Amniotic epithelial cell (primary cell): ENCODE results near the gene PRIMA1.

Experiments used
- DNase-seq: peaks from one replicate; pipeline ENCODE4 v3.0.0-alpha.2; 2010; ENCODE audit warnings: low read depth

Gene PRIMA1

DNA sequence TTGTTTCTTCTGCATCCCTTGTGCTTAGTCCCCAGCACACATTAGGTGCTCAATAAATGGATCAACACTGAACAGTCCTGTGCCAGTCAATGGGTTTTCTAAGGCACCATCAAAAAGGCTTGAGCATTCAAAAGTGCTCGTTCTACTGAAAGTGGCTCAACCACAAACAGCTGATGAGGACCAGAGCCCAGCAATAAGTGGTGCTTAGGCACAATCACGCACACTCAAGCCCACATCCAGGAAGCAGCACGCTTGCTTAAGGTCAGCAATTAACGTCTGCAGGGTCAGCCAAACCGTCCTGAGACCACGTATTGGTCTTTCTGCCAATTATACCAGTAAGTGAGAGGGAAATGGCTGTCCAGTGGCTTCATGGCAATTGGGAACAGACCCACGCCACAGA is 56.5 kb downstream of the PRIMA1 start:
- no peak for DNase-seq

DNA sequence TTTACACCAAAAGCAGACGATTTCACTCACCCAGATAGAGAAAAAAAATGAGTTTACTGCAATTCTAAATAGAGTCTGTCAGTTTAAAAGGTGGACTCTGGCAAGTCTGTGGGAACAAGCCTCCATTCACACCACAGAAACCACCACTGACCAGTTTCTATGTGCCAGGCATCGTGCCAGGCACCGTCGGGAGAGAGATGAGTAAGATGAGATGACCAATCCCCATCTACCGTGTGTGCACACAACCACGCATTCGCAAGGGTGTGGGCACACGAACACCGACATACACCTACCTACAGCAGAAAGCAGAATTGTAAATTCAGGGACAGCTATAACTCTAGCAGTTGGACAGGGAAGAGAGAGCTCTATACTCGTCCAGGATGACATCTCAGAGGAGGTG is 58.3 kb downstream of the PRIMA1 start:
- no peak for DNase-seq

DNA sequence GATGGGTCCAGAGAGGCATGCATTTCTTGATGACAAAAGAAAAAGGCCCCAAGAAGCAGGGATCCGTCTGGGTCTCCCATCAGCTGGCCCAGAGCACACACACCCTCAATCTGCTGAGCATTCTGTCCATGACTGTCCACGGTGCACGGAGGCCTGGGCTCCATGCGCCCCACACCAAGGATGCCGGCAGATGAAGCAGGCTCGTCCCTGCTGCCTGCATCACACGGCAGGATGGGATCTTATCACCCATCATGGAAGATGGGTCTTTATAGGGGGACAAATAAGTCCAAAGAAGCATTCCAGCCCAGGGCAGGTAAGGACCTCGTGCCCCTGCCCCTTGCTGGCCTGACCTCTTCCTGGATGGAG is 59.7 kb downstream of the PRIMA1 start:
- DNase-seq = no peak

DNA sequence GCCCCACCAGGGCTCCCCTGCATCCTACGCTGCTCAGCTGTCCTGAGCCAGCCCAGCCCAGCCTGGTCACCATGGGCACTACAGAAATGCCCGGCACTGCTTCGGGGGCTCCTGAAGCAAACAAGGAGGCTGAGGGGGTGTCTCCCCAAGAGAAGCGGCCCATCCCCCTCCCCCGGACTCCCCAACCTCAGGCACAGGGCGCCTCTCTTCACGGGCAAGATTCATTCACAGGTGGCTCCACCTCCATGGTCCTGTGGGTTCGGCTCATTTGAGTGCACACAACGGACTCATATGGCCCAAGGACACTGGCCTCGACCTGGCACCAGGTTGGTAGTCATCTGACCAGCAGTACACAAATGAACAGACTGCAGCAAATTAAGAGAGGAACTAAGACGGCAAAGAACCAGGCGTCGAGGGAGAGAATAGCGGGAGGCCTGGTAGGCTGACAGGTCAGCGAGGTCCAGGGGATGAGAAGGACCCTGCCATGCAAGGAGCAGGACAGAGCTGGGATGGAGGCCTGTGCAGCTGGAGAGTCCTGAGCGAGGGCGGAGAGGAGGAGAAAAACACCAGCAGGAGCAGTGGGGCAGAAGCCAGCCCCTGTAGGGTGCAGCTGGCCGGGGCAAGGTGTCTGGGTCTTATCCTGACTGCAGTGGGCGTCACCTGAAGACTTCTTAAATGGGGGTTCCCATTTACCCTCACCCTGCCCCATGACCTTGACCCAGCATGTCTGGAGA is 60.2 kb downstream of the PRIMA1 start:
- no peak for DNase-seq

DNA sequence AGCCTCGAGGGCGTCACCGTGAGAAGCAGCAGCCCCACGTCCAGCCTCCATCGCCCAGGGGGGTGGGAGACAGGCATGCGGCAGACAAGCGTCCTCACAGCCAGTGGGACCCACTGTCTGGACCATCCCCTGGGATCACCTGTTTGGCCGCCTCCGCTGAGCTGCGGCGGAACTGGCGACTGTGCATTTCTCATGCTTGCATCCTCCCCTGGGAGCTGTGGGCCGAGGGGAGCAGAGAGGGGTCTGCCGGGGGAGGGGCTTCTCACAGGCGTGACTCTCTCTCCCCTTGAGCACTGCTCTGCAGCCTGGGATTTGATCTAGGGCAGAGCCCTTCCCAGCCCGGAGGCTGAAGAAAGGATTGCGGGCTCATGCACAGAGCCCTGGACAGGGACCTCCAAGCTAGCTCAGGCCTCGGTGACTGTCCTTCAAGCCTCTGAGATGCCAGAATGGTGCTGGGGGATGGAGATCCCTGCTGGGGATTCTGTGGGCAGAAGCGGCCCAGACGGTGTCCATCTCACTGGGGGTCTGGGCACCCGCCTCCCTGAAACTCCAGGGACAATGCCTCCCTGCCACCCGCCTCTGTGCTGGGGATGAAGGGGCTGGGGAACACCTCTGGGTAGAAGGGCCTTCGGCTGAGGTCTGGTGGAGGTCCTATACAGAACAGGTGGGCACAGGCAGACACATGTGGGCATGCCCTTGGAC is 61.1 kb downstream of the PRIMA1 start:
- no peak for DNase-seq

DNA sequence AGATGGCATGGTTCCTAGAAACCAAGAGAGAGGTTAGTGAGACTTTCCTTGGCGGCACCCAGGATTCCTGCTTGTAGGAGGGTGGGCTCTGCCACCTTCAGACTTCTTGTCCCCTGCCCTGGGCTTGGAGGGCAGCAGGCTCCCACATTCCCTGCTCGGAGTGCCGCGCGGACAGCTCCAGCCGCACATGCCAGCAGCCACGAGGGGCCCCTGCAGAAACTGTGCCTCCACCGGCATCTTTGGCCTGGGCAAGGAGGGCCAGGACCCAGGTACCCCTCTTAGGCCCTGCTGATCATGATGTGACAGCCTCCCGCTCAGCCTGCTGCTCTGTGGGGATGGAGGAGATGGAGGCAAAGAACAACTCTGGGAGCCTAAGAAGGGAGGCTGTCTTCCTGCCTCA is 62.3 kb downstream of the PRIMA1 start:
- DNase-seq = no peak

DNA sequence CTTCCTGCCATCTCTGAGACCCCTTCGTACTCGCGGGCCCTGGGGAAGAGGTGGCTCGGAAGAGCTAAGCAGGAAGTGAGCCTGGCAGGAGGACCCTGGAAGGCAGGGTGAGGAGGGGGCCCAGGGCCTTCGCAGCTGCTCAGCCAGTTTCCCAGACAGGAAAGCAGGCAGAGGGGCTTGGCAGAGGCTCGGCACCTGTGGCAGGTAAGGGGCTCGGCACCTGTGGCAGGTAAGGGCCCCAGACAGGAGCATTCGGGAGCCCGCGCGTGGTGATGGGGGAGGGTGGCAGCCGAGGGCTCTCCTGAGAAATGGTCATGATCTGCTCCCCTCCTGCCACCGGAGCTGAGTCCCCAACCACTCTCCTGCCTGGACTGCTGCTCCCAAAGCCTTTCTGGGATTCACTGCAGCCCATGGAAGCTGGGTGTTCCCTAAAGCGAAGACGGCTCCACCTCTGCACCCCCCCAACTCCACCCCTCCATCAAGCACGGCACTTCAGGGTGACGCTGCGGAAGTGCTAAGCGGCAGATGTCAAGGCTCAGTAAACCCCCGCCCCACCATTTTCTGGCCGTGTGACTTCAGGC is 63.2 kb downstream of the PRIMA1 start:
- no peak for DNase-seq

DNA sequence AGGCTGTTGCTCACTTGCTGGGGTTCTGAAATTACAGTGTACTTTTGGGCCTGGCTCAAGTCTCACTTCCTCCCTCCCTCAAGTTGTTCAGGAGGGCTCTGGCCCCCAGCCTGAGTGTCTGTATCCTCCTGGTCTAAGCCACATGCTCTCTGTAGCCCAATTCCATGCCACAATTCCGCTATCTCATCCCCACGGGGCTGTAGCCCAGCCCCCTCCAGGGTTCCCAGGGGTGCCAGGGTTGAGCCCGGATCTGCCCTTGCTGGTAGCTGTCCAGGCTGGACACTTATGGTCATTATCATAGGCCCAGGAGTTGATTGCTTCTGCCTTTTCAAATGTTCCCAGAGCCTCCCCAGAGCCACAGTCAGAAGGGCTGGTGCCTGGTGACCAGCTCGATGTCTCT is 65.3 kb downstream of the PRIMA1 start:
- no peak for DNase-seq

DNA sequence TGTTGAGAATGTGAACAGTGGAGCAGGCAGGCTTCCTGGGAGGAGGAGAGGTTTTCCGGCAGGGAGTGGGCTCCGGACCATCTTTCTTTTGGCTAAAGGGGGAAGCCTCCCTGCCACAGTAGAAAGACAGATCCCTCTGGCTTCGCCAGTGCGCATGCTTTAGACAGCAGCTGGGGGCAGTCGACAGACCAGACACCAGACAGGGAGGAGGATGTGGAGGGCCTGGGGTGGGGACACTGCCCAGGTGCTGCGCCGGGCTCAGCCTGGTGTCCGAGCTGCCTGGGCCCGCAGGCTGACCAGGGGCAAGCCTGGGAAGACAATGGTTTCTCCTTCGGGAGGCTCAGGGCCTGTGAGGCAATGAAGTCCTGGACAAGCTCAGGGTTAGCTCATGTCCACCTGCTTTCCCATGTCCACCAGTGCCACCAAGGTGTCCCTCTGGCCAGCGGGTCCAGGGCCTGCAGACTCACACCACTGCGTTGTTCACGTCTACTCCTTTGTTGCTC is 67.3 kb downstream of the PRIMA1 start:
- no peak for DNase-seq

DNA sequence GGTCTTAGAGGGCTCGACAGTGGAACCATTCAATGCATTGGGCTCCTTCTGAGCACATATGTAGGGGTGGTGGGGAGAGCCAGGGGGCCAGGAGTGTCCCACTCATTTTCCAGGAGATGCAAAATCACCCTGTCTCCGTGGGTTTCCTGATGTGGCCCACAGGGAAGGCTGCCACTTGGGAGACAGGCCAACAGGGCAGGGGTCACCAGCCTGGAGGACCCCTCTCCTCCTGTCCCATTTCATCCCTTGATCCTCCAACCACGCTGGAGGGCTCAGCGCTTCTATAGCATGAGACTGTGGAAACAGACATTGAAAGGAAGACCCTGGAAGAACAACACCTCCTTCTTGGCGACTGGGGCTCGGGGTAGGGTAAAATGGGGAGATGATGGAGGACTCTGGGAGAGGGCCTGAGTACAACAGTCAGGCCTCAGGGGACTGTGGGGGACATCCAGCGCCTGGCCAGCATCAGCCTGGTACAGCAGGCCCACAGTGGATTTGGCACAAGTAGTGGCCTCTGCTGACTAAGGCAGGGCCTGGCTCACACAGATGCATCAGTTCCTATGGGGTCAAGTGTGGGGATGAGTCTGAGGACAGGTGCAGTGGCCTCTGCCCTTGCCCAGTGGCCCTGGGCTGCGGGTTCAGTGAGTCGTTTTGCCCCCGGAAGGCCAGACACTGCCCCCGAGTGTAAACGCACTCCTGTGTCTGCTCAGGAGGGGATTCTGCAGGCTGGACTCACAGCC is 68.0 kb downstream of the PRIMA1 start:
- DNase-seq = no peak

DNA sequence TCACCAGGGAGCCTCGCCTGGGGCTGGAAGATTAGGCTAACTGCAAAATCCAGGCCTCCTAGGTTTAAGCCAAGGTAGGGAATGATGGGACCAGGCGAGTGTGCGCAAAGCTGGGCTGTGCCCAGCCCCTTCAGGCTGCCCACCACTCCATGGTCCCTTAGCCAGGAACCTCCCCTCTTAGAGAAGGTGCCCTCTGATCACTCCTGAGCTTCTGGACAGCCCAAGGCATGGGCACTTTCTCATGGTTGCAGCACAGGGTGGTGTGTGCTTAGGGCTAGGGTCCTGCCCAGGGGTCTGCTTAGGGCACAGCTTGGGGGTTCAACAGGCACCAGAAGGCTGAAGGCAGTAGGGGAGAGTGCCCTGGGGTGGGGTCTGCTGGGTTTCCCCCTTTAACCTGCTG is 69.0 kb downstream of the PRIMA1 start:
- DNase-seq = no peak

DNA sequence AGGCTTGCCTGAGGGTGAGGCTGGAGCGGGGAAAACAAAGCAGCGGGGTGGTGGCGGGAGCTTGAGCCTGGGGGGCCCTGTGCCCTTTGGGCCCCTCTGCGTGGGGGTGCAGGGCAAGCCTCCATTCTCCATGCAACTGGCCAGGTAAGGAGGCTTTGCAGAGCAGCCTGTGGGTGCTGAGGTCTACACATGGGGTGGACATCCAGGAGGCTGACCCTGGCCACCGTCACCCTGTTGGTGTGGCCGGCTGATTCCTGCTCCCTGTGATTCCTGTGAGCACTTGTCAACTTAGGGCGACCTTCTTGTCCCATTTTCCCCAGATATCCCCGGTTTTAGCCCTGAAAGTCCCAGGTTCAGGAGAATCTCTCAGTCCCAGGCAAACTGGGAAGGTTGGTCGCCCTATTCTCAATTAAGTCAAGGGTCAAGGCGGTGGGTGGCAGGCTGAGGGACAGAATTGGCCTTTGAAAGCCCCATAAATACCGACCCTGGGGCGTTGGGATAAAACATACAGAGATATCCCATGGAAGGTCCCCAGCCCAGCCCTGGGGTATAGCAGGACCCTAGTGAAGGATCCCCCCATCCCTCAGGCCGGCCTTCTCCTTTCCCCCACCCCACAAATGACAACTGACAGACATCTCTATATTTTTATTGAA is 70.5 kb downstream of the PRIMA1 start:
- DNase-seq = no peak

DNA sequence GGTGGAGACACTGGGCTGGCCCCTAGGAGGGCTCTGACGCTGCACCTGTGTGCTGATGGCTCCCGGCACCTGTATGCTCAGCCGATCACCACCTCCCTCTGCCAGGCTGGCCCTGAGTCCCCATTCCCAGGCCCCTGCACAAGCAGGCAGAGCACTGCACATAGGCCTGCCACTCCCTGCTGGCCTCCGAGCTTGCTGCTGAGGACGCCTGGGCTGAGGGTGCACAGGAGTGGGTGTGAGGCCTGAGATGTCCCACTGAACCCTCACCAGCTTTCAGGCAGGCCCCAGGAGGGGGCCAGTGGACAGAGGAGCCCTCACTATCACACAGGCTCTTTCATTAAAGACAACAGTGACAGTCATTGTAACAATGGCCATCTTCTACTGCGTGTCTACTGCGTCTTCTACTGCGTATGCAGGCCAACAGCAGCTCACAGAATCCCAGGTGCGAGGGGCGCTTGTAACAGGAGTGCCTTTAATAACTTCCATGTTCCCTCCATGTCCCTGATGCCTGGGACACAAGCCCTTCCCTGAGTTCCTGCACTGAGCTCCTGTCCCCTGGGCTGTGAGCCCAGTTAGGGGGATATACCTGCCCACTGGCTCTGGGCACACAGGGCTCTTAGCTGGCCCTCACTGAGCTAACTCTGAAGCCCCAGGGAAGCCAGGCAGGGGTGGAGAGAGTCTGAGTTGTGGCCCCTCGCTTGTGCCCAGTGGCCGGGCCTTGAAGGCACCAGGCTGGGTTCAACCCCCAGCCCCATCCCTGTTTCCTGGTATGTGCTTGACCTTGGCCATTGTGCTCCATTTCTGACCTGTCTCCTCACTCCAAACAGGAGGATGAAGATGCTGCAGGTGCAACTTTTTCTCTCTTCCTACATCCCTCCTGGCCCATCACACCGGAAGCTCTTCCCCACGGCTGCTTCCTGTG is 71.3 kb downstream of the PRIMA1 start:
- no peak for DNase-seq

DNA sequence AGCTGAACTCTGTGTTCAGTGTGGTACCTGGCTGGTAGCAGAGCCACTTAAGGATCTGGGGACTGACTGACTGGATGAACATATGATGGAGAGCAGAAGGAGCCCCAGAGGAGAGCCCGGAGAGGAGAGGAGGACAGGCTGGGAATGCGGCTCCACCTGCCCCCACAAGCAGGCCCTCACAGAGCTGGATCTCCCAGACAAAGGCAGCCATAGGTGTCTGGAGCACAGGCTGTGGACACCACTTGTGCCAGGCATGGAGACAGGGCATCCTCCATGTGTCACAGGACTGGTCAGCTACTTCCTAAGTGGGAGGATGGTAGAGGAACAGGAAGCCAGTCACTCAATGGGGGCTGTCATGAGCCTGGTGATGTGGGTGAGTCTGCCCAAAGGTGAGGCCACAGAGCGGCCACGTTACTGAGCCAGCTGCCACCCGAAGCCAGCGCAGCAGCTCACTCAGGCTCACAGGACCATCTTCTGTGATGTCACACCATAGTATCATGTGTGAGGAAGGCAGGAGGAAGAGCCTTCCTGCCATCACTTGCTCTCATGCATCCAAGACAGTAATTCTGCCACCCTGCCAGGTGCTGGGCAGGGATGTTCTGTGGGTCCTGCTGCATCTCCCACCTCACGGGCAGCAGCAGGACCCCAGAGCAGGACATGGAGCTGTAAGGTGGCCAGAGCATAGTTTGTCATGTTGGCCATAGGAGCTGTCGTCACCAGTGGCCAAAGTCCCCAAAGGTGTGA is 72.1 kb downstream of the PRIMA1 start:
- no peak for DNase-seq

DNA sequence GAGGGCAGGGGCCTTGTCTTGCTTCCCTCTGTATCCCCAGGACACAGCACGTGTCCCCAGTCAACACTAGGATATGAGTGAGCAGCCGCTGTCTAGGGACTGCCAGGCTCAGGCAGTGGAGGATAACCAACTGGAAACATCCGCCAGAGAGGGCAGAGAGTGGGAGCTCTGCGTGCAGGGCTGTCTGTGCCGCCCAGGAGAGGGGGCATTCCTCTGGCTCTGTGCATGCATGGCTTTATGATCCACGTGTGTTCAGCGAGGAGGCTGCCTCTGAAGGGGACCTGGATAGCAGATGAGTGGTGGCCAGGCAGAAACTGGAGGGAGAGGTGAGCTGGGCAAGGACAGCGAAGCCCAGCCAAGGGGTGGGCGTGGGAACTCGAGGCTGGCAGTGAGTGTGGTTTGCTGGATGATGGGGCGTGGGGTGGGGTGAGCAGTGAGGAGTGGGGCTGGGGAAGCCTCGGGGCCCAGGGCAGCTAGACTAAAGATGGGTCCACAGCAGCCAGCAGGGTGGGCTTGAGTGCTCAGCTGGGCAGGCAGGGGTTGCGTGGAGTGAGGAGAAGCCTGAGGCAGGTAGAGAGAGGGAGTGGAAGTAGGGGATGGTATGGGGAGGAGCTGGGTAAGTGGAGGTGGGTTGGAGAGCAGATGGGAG is 72.9 kb downstream of the PRIMA1 start:
- no peak for DNase-seq

DNA sequence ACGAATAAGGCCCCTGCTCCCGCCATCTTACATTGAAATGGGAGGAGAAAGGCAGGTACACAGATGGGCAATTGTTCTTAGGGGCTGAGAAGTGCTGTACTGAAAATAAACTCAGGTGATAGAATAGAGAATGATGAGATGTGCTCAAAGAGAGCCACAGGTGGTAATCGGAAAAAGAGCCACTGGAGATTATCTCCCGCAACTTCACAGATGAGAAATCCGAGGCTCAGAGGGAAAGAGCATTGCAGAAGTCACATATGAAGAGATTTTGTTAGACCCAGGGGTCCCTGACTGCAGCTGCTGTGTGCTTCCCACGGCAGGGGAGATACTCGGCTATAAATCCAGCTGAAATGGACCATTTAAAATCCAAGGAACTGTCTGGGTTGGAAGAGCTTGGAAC is 73.7 kb downstream of the PRIMA1 start:
- no peak for DNase-seq

DNA sequence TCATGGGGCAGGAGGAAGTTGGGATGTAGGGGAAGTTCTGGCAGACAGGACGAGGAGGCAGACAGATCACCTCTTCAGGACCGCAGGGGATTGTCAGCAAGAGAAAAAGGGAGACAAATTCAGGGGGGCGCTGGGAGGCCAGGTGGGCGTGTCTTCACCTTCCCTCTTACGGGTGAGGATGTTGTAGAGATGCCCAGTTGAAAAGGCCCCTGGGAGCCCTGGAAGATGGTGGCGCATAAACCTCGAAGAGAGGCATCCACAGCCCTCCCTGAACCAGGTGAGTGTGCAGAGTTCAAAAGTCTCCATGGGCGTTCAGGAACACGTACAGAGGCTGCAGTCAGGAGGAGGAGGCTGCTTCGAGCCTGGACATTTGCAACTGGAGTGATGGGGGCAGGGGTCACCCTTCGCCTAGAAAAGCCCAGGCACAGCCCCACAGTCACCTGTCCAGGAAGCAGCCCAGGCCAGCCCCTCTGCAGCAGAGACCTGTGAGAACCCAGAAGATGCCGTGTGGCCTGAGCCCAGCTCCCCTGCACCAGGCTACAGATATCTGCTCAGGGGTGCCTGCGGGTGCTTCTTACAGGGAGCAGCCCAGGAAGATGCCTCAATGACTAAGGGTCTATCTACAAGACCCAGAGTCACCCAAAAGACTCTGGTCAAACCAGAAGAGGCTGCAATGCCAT is 74.4 kb downstream of the PRIMA1 start:
- DNase-seq = no peak

DNA sequence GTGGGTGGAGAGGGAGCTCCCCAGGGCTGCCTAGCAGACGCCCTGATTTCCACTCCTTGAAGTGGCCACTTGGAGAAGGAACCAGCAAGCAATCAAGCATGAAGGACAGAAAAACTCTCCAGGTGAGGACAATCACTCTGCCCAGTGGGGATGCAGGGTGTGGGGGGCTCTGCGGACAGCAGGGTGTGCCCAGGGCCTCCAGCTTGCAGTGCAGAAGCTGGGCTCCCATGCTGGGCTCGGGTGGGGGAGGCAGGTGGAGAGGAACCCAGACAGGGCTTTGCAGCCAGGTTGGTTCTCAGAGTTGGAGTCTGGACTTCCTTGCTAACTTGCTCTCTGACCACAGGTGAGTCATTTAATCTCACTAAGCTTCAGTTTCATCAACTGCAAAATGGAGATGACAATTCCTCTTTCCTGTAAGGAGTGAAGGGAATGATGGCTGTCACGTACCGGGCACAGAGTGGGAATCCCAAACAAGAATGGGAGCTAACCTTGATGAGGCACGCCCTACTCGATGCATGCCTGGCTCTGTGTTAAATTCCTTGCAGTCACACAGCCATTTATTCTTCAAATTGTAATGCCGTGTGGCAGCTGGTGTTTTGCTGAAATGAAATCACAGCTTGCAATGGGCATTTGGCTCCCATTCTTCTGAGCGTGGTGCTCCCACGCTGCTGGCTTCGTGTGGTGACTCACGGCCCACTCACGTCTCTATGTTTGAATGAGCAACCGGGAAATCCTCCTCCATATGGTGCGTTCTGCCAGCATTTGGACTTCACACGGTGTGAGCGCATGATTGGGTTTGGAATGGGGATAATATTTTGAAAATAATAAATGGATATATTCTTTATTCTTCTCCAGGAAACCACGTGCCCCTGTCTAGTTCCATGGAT is 75.2 kb downstream of the PRIMA1 start:
- no peak for DNase-seq
